ENCODE measurements around the gene ZNF135.

Gene ZNF135

GRCh38 chr19:58046856-58047255 lies 12.2 kb upstream of the ZNF135 start:
- DNase-seq (ENCODE audit: low spot score), result no peak

GRCh38 chr19:58047672-58048071 lies 11.4 kb upstream of the ZNF135 start:
- no peak for DNase-seq (ENCODE audit: low spot score)

GRCh38 chr19:58052256-58052655 lies 6.8 kb upstream of the ZNF135 start:
- no peak for DNase-seq (ENCODE audit: low spot score)

GRCh38 chr19:58053480-58054156 lies 5.5 kb upstream of the ZNF135 start:
- no peak for DNase-seq (ENCODE audit: low spot score)

GRCh38 chr19:58054901-58055874 lies 3.9 kb upstream of the ZNF135 start:
- DNase-seq (ENCODE audit: low spot score), result peak; percentile 25

GRCh38 chr19:58056261-58056660 lies 2.8 kb upstream of the ZNF135 start:
- no peak for DNase-seq (ENCODE audit: low spot score)

- no peak for DNase-seq (ENCODE audit: low spot score)
Measured at GRCh38 chr19:58056861-58057260, 2.2 kb upstream of the ZNF135 start.

GRCh38 chr19:58058467-58058866 lies 615 bp upstream of the ZNF135 start:
- no peak for DNase-seq (ENCODE audit: low spot score)

- DNase-seq (ENCODE audit: low spot score), result no peak
Measured at GRCh38 chr19:58059671-58060078, 593 bp downstream of the ZNF135 start.

GRCh38 chr19:58060231-58060630 lies 1.1 kb downstream of the ZNF135 start:
- no peak for DNase-seq (ENCODE audit: low spot score)

- no peak for DNase-seq (ENCODE audit: low spot score)
Measured at GRCh38 chr19:58063712-58064111, 4.6 kb downstream of the ZNF135 start.

- DNase-seq (ENCODE audit: low spot score), result no peak
Measured at GRCh38 chr19:58067240-58067912, 8.3 kb downstream of the ZNF135 start.

GRCh38 chr19:58079792-58080191 lies 20.7 kb downstream of the ZNF135 start:
- DNase-seq (ENCODE audit: low spot score), result no peak

GRCh38 chr19:58083021-58083420 lies 23.9 kb downstream of the ZNF135 start:
- no peak for DNase-seq (ENCODE audit: low spot score)

- no peak for DNase-seq (ENCODE audit: low spot score)
Measured at GRCh38 chr19:58084596-58085347, 25.7 kb downstream of the ZNF135 start.

GRCh38 chr19:58085348-58085875 lies 26.3 kb downstream of the ZNF135 start:
- DNase-seq (ENCODE audit: low spot score), result no peak

- no peak for DNase-seq (ENCODE audit: low spot score)
Measured at GRCh38 chr19:58086825-58087710, 28.0 kb downstream of the ZNF135 start.

- DNase-seq (ENCODE audit: low spot score), result no peak
Measured at GRCh38 chr19:58088521-58089052, 29.5 kb downstream of the ZNF135 start.

GRCh38 chr19:58089846-58090245 lies 30.8 kb downstream of the ZNF135 start:
- no peak for DNase-seq (ENCODE audit: low spot score)

GRCh38 chr19:58091251-58091995 lies 32.3 kb downstream of the ZNF135 start:
- DNase-seq (ENCODE audit: low spot score), result no peak

Measured in AG08395 (cell line).